IMR-90 (cell line): Measurements from ENCODE around the gene CUX1. TPM values are rescaled to one million over a fixed set of nuclear protein-coding genes. Genes with fewer than 3 reads are reported as not detected.

Source experiments
- MAFK ChIP-seq: IDR thresholded peaks from 2 replicates; pipeline ENCODE4 v1.6.1; 2012; ENCODE audit warnings: low read depth, low read length, improper control_type of control experiment
- polyA plus RNA-seq, 3 experiments: library from polyadenylated mRNA; depleted of rRNA; stranded (reverse); fragments of >200 nt; gene quantifications; 2 replicates each; pipeline ENCODE4 v1.2.3, GENCODE V29; 2012; ENCODE audit warnings: low replicate concordance in 1 of 3
- total RNA-seq: library from RNA; depleted of rRNA; stranded (reverse); fragments of >200 nt; gene quantifications from 2 replicates; pipeline ENCODE4 v1.2.3, GENCODE V29; 2012
- TF ChIP-seq, protein P1 (sequence below): fragments of 150-350 bp; IDR thresholded peaks from 2 replicates; pipeline ENCODE4 v1.6.1; 2016; ENCODE audit warnings: low read depth, mild to moderate bottlenecking, low read length, moderate library complexity, borderline replicate concordance

Gene CUX1
- total and polyA plus RNA-seq, 2 of the 4 experiments (the other 2 are of a cell fraction) = 19.7 to 46.4 TPM

DNA sequence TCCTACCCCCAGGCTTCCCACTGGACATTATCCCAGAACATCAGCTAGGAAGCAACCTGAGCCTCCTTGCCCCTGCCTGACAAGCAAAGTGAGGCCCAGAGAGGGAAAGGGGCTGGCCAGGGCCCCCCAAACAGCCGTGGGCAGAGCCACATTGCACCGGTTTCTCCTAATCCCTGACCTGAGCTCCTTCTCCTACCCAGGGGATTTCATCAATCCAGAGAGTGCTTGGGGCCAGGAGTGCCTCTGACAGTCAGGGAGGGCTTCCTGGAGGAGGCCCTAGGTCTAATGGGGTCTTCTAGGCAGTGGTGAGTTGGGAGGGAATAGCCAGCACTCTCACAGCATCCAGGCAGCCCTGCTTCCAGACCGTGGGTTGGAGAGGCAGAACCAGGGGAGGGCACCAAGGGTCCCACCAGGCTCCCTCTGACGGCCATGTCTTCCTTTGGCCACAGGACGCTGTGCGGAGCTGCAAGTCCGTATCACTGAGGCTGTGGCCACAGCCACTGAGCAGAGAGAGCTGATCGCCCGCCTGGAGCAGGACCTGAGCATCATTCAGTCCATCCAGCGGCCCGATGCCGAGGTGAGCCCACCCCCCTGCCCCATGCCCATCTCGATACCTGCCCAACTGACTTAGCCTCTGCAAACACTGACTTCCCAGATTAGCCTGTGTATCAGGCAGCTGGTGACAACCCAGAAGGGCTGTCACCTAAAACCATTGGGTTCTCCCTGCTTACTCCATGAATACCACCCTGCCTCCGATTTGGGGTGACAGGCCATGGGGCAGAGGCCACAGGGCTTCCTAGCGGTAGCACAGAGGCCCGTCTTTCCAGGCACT, 455.7 kb downstream of the CUX1 start (continued):
- TF ChIP-seq, protein P1, sequence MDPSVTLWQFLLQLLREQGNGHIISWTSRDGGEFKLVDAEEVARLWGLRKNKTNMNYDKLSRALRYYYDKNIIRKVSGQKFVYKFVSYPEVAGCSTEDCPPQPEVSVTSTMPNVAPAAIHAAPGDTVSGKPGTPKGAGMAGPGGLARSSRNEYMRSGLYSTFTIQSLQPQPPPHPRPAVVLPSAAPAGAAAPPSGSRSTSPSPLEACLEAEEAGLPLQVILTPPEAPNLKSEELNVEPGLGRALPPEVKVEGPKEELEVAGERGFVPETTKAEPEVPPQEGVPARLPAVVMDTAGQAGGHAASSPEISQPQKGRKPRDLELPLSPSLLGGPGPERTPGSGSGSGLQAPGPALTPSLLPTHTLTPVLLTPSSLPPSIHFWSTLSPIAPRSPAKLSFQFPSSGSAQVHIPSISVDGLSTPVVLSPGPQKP = no peak
- TF ChIP-seq MAFK = no peak
